Measurements from ENCODE around the gene FXYD3.
A peak's percentile ranks its signal among the peaks of the same experiment; 100 is the strongest.

The FXYD3 gene

GRCh38 chr19:35122687-35123551, 7.3 kb downstream of the FXYD3 start:
- H3K27ac ChIP-seq: peak overlapping the region; percentile 71
- no peak for TF ChIP-seq CTCF (IDR thresholded peaks at IDR 0.05)
- no peak for TF ChIP-seq ZFX (IDR thresholded peaks at IDR 0.05; ENCODE audit: borderline replicate concordance)

GRCh38 chr19:35123573-35123972, 8.0 kb downstream of the FXYD3 start:
- TF ChIP-seq ZFX (IDR thresholded peaks at IDR 0.05; ENCODE audit: borderline replicate concordance) (no peak), CTCF (IDR thresholded peaks at IDR 0.05) (no peak)
- H3K27ac ChIP-seq: peak overlapping the region; percentile 71

- no peak for TF ChIP-seq CTCF (IDR thresholded peaks at IDR 0.05)
- no peak for TF ChIP-seq ZFX (IDR thresholded peaks at IDR 0.05; ENCODE audit: borderline replicate concordance)
Measured at GRCh38 chr19:35124098-35125060, 8.8 kb downstream of the FXYD3 start.

GRCh38 chr19:35125270-35125717, 9.7 kb downstream of the FXYD3 start:
- TF ChIP-seq ZFX (IDR thresholded peaks at IDR 0.05; ENCODE audit: borderline replicate concordance) (no peak), CTCF (IDR thresholded peaks at IDR 0.05) (no peak)
- H3K27ac ChIP-seq: peak overlapping the region; percentile 71

More at GRCh38 chr19:35124098-35125060, 8.8 kb downstream of the FXYD3 start:
- H3K27ac ChIP-seq: peak overlapping the region; percentile 71

GRCh38 chr19:35125749-35126623, 10.4 kb downstream of the FXYD3 start:
- no peak overlapping the region for H3K27ac ChIP-seq
- TF ChIP-seq CTCF (IDR thresholded peaks at IDR 0.05): no peak
- TF ChIP-seq ZFX (IDR thresholded peaks at IDR 0.05; ENCODE audit: borderline replicate concordance): no peak

GRCh38 chr19:35126624-35126959, 11.0 kb downstream of the FXYD3 start:
- no peak overlapping the region for H3K27ac ChIP-seq
- no peak for TF ChIP-seq CTCF (IDR thresholded peaks at IDR 0.05)
- TF ChIP-seq ZFX (IDR thresholded peaks at IDR 0.05; ENCODE audit: borderline replicate concordance): no peak
